K562 (cell line): Measurements from ENCODE around the gene ANKRD10. TPM values are rescaled to one million over a fixed set of nuclear protein-coding genes. Genes with fewer than 3 reads are reported as not detected.

Experiments
- FIP1L1 ChIP-seq: fragments of 200-400 bp; formaldehyde crosslinking; IDR thresholded peaks from 2 replicates; pipeline ENCODE4 v1.6.1; 2018; ENCODE audit warnings: mild to moderate bottlenecking, low read depth, low read length; ENCODE audit not compliant: poor library complexity, severe bottlenecking
- FOXJ3 ChIP-seq: sonication (generic); formaldehyde crosslinking; IDR thresholded peaks from 2 replicates; pipeline ENCODE4 v1.4.0; 2020; ENCODE audit warnings: mild to moderate bottlenecking, missing genetic modification reagents
- HMG20A ChIP-seq: fragments of 450-650 bp; formaldehyde crosslinking; conservative IDR thresholded peaks from 2 replicates; pipeline ENCODE4 v1.4.0; 2020; ENCODE audit warnings: mild to moderate bottlenecking, mixed read lengths
- IRF2 ChIP-seq: sonication (generic); formaldehyde crosslinking; IDR thresholded peaks from 2 replicates; pipeline ENCODE4 v1.8.1; 2022; ENCODE audit warnings: mild to moderate bottlenecking, missing genetic modification reagents
- MIER1 ChIP-seq: fragments of 450-650 bp; IDR thresholded peaks from 2 replicates; pipeline ENCODE4 v1.6.1; 2016; ENCODE audit warnings: antibody characterized with exemption, mild to moderate bottlenecking, low read depth
- MTA1 ChIP-seq: fragments of 450-650 bp; IDR thresholded peaks from 2 replicates; pipeline ENCODE4 v1.6.1; 2017; ENCODE audit warnings: borderline replicate concordance
- NCOA1 ChIP-seq: fragments of 450-650 bp; IDR thresholded peaks from 2 replicates; pipeline ENCODE4 v1.6.1; 2016; ENCODE audit warnings: low read depth
- SIN3A ChIP-seq, 2 experiments: fragments of 150-350 bp in 1 of 2; IDR thresholded peaks; 2 replicates each; pipeline ENCODE4 v1.6.1; 2011 to 2016; ENCODE audit warnings: borderline replicate concordance in 2 of 2, low read depth in 2 of 2, low read length in 2 of 2, mild to moderate bottlenecking in 2 of 2, moderate library complexity in 2 of 2; ENCODE audit not compliant: control insufficient read depth in 1 of 2
- ZNF311 ChIP-seq: fragments of 250-450 bp; sonication (Bioruptor Pico); IDR thresholded peaks from 2 replicates; pipeline ENCODE4 v1.4.0; 2020; ENCODE audit warnings: mild to moderate bottlenecking, moderate library complexity
- polyA plus RNA-seq, 8 experiments: library from polyadenylated mRNA; depleted of rRNA in 4 of 8; stranded (reverse) in 5 of 8; unstranded in 3 of 8; fragments of >200 nt; fragmentation: Nextera tagmentation in 2 of 8; fragmentation: Illumina TruSeq in 1 of 8; extraction: Ambion mirVana in 2 of 8; extraction: Trizol in 1 of 8; gene quantifications; 2 replicates each; pipeline versions ENCODE4 v1.2.1 to v1.2.3, GENCODE V29; 2011 to 2014; ENCODE audit warnings: inconsistent platforms in 1 of 8, missing spikeins in 1 of 8
- total RNA-seq, 7 experiments: library from RNA; depleted of rRNA in 6 of 7; stranded (reverse); fragments of >200 nt in 6 of 7; fragmentation: Illumina TruSeq in 2 of 7; extraction: Trizol in 2 of 7; gene quantifications; 2 replicates each; pipeline versions ENCODE4 v1.2.1 to v1.2.3, GENCODE V29; 2011 to 2021; ENCODE audit warnings: low replicate concordance in 1 of 7
- TF ChIP-seq, protein P1 (sequence below): fragments of 250-450 bp; sonication (Bioruptor Pico); IDR thresholded peaks from 2 replicates; pipeline ENCODE4 v1.4.0; 2020; ENCODE audit warnings: mild to moderate bottlenecking
- TF ChIP-seq, protein P2 (sequence below): fragments of 250-450 bp; sonication (Bioruptor Pico); IDR thresholded peaks from 2 replicates; pipeline ENCODE4 v1.5.0; 2021
- TF ChIP-seq, protein P3 (sequence below): sonication (generic); formaldehyde crosslinking; IDR thresholded peaks from 2 replicates; pipeline ENCODE4 v1.8.0; 2022; ENCODE audit warnings: mild to moderate bottlenecking, low read depth, missing genetic modification reagents
- TF ChIP-seq, protein P4 (sequence below): fragments of 250-450 bp; sonication (Bioruptor Pico); IDR thresholded peaks from 2 replicates; pipeline ENCODE4 v1.5.0; 2021; ENCODE audit warnings: mild to moderate bottlenecking, moderate library complexity

ANKRD10 gene
- total and polyA plus RNA-seq, 9 of the 15 experiments (the other 6 are each of a cell fraction or from before 2014, with no cell fraction given) = 21.7 to 183 (median 45.0) TPM

DNA sequence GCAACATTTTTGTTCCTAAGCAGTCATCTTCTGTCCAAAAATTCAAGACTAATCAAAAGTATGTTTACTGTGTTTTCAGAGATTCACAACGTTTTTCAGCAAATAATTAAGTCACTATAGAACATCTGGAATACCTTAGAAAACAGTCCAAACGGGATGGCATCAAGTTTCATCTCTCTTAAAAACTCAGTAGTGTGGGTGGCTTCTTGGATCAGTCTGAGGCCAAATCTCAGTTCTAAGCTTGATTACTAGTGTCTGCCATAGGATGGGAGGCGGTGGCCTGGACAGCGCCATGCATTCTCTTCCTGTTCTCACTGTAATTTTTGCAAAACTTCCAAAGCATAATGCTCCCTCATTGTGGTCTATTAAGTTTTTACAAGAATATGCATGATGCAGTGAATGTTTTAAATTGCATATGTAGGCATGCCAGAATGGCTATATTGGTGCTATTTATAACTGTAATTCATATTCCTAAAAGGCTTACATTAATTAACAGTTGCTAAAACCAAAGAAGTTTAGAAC lies 37.1 kb downstream of the ANKRD10 start (continued):
- TF ChIP-seq, protein P1, sequence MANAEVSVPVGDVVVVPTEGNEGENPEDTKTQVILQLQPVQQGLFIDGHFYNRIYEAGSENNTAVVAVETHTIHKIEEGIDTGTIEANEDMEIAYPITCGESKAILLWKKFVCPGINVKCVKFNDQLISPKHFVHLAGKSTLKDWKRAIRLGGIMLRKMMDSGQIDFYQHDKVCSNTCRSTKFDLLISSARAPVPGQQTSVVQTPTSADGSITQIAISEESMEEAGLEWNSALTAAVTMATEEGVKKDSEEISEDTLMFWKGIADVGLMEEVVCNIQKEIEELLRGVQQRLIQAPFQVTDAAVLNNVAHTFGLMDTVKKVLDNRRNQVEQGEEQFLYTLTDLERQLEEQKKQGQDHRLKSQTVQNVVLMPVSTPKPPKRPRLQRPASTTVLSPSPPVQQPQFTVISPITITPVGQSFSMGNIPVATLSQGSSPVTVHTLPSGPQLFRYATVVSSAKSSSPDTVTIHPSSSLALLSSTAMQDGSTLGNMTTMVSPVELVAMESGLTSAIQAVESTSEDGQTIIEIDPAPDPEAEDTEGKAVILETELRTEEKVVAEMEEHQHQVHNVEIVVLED = no peak
- TF ChIP-seq, protein P2, sequence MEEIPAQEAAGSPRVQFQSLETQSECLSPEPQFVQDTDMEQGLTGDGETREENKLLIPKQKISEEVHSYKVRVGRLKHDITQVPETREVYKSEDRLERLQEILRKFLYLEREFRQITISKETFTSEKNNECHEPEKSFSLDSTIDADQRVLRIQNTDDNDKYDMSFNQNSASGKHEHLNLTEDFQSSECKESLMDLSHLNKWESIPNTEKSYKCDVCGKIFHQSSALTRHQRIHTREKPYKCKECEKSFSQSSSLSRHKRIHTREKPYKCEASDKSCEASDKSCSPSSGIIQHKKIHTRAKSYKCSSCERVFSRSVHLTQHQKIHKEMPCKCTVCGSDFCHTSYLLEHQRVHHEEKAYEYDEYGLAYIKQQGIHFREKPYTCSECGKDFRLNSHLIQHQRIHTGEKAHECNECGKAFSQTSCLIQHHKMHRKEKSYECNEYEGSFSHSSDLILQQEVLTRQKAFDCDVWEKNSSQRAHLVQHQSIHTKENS (CRISPR knock-in tag) = no peak
- no peak for TF ChIP-seq ZNF311 (CRISPR knock-in tag)
- TF ChIP-seq FOXJ3 = no peak
- TF ChIP-seq NCOA1 = no peak
- TF ChIP-seq, protein P3, sequence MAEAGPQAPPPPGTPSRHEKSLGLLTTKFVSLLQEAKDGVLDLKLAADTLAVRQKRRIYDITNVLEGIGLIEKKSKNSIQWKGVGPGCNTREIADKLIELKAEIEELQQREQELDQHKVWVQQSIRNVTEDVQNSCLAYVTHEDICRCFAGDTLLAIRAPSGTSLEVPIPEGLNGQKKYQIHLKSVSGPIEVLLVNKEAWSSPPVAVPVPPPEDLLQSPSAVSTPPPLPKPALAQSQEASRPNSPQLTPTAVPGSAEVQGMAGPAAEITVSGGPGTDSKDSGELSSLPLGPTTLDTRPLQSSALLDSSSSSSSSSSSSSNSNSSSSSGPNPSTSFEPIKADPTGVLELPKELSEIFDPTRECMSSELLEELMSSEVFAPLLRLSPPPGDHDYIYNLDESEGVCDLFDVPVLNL = no peak
- TF ChIP-seq IRF2 (CRISPR knock-in tag) = no peak
- TF ChIP-seq SIN3A (IDR thresholded peaks at IDR 0.05; ENCODE audit: borderline replicate concordance in 2 of 2, control insufficient read depth in 1 of 2, low read depth in 2 of 2, low read length in 2 of 2) = no peak
- TF ChIP-seq, protein P4, sequence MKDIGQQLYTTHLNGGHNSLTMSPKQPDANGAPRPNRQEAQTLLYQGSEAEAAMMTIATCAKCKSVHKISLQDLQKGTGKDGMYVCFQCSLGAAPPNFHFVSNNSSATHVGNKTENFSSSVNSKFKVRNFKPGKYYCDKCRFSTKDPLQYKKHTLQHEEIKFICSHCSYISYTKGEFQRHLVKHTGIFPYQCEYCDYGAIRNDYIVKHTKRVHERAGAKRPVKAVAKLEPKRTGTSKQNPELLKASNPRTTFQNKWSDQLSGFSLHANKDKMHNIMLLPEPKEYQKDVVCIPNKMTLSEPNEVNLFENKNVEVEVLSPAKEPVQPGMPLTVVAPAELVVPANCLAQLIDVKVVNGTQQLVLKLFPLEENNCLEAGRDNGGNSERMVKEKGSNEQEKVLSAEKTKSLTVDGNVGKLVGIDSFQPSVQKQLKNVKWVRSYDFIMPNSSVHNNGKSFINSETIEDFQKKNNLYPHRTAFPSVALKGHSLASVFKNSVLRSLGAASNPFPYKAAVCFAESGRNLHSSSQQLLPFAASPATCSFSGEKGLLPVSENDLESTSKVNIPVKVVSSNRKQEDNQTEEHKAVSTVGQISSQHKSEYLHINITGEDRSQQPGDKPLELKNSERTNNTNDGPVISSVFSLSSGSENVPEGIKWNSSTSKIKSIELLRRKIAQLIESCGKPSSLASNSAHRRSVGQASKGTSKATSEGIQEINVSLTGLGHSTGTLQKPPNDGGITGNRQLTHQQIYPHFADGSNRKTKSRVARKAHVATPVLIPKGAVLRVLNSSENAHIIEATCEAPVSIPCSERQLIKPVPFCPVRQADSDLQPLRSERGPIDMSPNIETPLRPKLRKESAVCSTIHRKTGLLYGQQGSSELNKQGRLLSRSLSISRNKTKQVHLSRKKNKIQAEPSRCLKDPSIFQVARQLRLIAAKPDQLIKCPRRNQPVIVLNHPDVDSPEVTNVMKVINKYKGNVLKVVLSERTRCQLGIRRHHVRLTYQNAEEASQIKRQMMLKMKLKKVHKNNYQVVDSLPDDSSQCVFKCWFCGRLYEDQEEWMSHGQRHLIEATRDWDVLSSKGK (CRISPR knock-in tag) = no peak
- no peak for TF ChIP-seq FIP1L1
- TF ChIP-seq HMG20A (CRISPR knock-in tag) = no peak
- TF ChIP-seq MIER1 = no peak
- TF ChIP-seq MTA1 = no peak
- TF ChIP-seq, all 486 proteins: peak for 0
